Colonic mucosa (tissue), 4 donors: Measurements from ENCODE around the gene THAP9. TPM values are rescaled to one million over a fixed set of nuclear protein-coding genes. Genes with fewer than 3 reads are reported as not detected.

ENCODE experiments used
- DNase-seq: peaks from one replicate; pipeline ENCODE4 v3.0.0-alpha.2; 2020
- H3K27ac ChIP-seq: fragments of 200-600 bp; one replicate; pipeline ENCODE4 v1.8.0; 2021
- H3K27me3 ChIP-seq: fragments of 200-600 bp; one replicate; pipeline ENCODE4 v1.8.0; 2021
- H3K36me3 ChIP-seq: fragments of 200-600 bp; one replicate; pipeline ENCODE4 v1.8.0; 2021
- H3K4me1 ChIP-seq: fragments of 200-600 bp; one replicate; pipeline ENCODE4 v1.8.0; 2021; ENCODE audit warnings: mild to moderate bottlenecking
- H3K4me3 ChIP-seq: fragments of 200-600 bp; one replicate; pipeline ENCODE4 v1.8.0; 2021
- H3K9ac ChIP-seq, 2 donors: one replicate each; pipeline ENCODE4 v1.7.0; 2013; ENCODE audit warnings: control low read depth in 2 of 2, low read depth in 2 of 2, low read length in 2 of 2
- H3K9me3 ChIP-seq: fragments of 200-600 bp; one replicate; pipeline ENCODE4 v1.8.0; 2021
- intact Hi-C: fragments of 100-400 bp; cut with DNase I; formaldehyde crosslinking; loops from one replicate; pipeline ENCODE4 v1.14.1; 2022
- total RNA-seq, 2 donors: library from RNA; stranded (reverse); fragmentation: NEBNext Ultra II Directional in 1 of 2; extraction: Animal tissue kit (Norgen Biotek cat#: 25700) in 1 of 2; gene quantifications; one replicate each; pipeline ENCODE4 v1.2.1, GENCODE V29; 2021
- TF ChIP-seq, protein P1 (sequence below): fragments of 200-600 bp; IDR thresholded peaks from one replicate; pipeline ENCODE4 v1.8.0; 2022; ENCODE audit warnings: antibody characterized with exemption, mild to moderate bottlenecking
- donor health status: healthy.
- donor health status: DM: no; HTN: no; CAD: no.
- donor health status: DM: no; HTN: no; CAD: no.

The THAP9 gene
- total RNA-seq, 2 donors from 2014 or later: 3.5 to 4.6 TPM

DNA sequence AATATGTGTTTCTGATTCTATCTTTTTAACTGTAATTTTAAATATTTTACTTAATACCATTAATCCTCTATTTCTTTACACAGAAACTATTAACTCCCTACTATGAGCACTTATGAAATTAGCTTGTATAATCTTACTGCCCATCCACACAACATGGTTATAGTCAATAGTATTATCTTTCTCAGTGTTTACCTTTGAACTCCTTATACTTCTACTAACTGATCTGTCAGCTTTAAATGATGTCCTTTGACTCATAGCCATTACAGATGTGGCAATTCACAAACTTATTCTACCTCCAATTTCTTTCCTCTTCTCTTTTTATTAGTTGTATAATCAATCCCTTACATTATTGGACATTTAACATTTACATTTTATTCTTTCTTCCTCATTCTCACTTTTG is 15.1 kb upstream of the THAP9 start:
- TF ChIP-seq, protein P1, sequence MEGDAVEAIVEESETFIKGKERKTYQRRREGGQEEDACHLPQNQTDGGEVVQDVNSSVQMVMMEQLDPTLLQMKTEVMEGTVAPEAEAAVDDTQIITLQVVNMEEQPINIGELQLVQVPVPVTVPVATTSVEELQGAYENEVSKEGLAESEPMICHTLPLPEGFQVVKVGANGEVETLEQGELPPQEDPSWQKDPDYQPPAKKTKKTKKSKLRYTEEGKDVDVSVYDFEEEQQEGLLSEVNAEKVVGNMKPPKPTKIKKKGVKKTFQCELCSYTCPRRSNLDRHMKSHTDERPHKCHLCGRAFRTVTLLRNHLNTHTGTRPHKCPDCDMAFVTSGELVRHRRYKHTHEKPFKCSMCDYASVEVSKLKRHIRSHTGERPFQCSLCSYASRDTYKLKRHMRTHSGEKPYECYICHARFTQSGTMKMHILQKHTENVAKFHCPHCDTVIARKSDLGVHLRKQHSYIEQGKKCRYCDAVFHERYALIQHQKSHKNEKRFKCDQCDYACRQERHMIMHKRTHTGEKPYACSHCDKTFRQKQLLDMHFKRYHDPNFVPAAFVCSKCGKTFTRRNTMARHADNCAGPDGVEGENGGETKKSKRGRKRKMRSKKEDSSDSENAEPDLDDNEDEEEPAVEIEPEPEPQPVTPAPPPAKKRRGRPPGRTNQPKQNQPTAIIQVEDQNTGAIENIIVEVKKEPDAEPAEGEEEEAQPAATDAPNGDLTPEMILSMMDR: no peak
- H3K4me3 ChIP-seq: no peak overlapping the region
- no peak overlapping the region for H3K9ac ChIP-seq
- DNase-seq: no peak
- no peaks in the 10 kb centered on the region for H3K4me1 ChIP-seq
- intact Hi-C loops: no loop called here
- no peaks in the 10 kb centered on the region for H3K27me3 ChIP-seq
- no peak overlapping the region for H3K27ac ChIP-seq
- H3K9me3 ChIP-seq: no peaks in the 10 kb centered on the region
- no peaks in the 10 kb centered on the region for H3K36me3 ChIP-seq

DNA sequence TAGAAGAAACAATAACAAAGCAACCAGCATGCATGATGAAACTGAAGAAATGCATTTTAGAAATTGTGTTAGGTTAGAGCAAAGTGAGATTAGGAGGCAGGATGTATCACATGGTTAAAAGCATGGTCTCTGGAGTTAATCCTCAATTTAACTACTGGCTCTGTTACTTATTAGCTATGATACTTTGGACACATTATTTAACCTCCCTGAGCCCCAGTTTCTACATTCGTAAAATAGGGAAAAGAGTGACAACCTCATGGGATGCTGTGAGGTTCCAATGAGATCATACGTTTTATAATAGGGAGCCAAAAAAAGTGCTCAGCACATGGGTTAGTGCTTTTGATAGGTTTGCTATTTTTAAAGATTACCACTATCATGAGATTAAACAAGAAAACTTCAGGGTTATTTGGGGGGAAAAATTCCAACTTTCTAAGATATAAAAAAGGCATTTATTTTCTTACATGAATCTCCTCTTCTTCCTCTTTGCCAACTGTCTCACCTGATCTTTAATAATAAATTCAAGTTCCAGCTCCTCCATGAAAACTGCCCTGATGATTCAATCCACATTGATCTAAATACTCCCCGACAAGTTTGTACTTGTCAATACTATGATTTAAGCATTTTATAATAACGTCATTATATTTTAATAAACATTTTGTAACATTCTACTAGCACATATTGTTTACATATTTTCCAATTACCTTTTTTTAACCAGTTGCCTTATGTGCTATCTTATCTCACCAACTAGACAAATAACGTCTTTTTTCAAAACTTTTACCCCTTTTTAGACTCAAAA is 14.2 kb upstream of the THAP9 start:
- H3K9me3 ChIP-seq: no peaks in the 10 kb centered on the region
- TF ChIP-seq, protein P1: no peak
- H3K4me1 ChIP-seq: no peaks in the 10 kb centered on the region
- H3K27ac ChIP-seq: no peak overlapping the region
- intact Hi-C loops: no loop called here
- H3K36me3 ChIP-seq: no peaks in the 10 kb centered on the region
- no peak for DNase-seq
- no peaks in the 10 kb centered on the region for H3K27me3 ChIP-seq
- H3K4me3 ChIP-seq: no peak overlapping the region
- no peak overlapping the region for H3K9ac ChIP-seq

DNA sequence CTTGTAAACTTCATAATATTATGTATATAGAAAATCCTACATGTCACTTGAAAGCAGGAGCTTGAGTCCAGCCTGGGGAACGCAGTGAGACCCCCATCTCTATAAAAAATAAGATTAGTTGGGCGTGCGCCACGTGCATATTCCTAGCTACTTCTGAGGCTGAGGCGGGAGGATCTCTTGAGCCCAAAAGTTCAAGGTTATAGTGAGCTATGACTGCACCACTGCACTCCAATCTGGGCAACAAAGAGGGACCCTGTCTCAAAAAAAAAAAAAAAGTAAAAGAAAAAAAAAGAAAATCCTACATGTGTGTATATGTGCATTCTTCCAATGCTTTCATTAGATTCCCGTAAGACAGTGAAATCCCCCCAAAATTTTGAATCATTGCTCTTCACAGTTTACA is 11.2 kb upstream of the THAP9 start:
- no peak for DNase-seq
- Histone ChIP-seq H3K4me3 (peak overlapping the region; percentile 55), H3K9ac (no peak overlapping the region), H3K27ac (no peak overlapping the region), H3K36me3 (no peaks in the 10 kb centered on the region), H3K9me3 (no peaks in the 10 kb centered on the region), H3K27me3 (no peaks in the 10 kb centered on the region), H3K4me1 (no peaks in the 10 kb centered on the region)
- intact Hi-C loops: no loop called here
- TF ChIP-seq, protein P1: no peak

DNA sequence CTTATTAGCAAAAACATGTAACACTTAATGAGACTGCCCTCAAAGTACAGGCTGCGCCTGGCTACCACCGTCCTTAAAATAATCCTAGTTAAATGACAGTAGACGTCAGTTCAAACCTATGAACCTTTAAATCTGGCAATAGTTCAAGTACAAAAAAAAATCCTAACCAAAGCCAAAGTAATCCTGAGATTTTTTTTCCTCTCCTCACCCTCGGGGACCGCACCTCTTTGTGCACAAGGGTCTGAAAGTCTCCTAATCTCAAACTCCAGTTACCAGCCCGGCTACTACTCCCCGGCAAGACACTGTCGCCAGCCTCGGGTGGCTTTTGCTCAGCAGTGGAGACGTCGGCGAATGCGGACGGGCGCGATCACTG is 10.0 kb upstream of the THAP9 start:
- intact Hi-C loops: loop anchor here (5.0 kb wide), 1 partner anchor 122 kb away; the partner anchor contains the start of gene LIN54
- Histone ChIP-seq H3K27ac (peak overlapping the region; percentile 86), H3K9ac (peak overlapping the region; percentile 98 to 99), H3K4me3 (peak overlapping the region; percentile 55), H3K9me3 (no peaks in the 10 kb centered on the region), H3K36me3 (no peaks in the 10 kb centered on the region), H3K4me1 (no peaks in the 10 kb centered on the region), H3K27me3 (no peaks in the 10 kb centered on the region)
- TF ChIP-seq, protein P1: no peak
- DNase-seq: no peak

DNA sequence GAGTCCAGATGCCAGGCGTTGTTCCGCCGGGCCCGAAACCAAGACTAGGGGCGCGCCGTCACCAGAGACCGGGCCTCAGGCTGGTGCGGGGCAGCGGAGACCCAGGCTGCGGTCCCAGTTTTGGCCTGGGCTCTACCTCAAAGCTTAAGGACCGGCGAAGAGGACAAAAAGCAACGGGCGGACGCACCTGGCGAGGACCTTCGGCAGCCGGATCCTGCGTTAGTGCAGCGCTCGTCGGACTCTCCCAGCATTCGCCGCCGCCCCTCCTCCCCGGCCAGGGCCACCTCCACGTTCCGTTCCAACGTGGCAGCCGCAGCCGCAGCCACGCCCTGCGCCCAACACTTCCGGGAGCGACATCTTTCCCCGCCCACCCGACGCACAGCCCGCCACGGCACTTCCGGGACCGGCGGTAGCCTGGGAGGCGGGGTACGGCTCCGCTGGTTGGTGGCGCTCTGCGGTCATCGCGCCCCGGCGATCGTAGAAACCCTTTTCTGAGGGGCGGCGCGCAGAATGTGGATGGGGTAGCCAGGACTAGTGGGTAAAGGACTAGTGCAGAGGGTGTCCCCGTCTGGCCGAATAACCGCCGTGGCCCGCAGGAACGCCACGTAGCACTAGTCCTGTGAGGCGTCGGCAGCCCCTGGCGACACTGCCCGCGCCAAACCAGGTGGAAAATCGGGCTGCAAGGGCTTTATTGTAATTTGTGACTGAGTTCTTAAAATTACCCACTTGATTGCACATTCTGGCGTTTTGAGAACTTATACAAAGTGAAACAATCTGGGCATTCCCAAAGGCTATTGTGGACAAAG is 9.4 kb upstream of the THAP9 start, which contains the start of gene SEC31A:
SEC31A (minus strand) TSS at position 253 of the 806 bp plus-strand sequence. CDS start 9,217 bp downstream, outside the sequence.
- H3K27ac ChIP-seq: peak within 1 kb of the TSS; percentile 86
- H3K36me3 ChIP-seq: no peaks in the 10 kb centered on the region
- intact Hi-C loops: loop anchor here (5.0 kb wide), 1 partner anchor 121 kb away; the partner anchor contains the start of gene LIN54
- H3K9me3 ChIP-seq: no peaks in the 10 kb centered on the region
- H3K4me1 ChIP-seq: no peaks in the 10 kb centered on the region
- peak within 1 kb of the TSS; percentile 98 to 99 for H3K9ac ChIP-seq
- no peaks in the 10 kb centered on the region for H3K27me3 ChIP-seq
- H3K4me3 ChIP-seq: peak within 1 kb of the TSS; percentile 55
- peak; percentile 97 for DNase-seq
- TF ChIP-seq, protein P1: no peak
